GM18505 (cell line): ENCODE data around the gene GNB3.

ENCODE experiments used
- ATAC-seq: cut with Tn5 transposase; IDR thresholded peaks from one replicate; pipeline ENCODE4 v1.9.1; 2021; ENCODE audit not compliant: unreplicated experiment
- POLR2A ChIP-seq: IDR thresholded peaks from 4 replicates; pipeline ENCODE4 v1.6.1; 2011; ENCODE audit warnings: borderline replicate concordance; ENCODE audit not compliant: insufficient read depth, insufficient read length; ENCODE audit errors: extremely low read depth

The GNB3 gene

DNA sequence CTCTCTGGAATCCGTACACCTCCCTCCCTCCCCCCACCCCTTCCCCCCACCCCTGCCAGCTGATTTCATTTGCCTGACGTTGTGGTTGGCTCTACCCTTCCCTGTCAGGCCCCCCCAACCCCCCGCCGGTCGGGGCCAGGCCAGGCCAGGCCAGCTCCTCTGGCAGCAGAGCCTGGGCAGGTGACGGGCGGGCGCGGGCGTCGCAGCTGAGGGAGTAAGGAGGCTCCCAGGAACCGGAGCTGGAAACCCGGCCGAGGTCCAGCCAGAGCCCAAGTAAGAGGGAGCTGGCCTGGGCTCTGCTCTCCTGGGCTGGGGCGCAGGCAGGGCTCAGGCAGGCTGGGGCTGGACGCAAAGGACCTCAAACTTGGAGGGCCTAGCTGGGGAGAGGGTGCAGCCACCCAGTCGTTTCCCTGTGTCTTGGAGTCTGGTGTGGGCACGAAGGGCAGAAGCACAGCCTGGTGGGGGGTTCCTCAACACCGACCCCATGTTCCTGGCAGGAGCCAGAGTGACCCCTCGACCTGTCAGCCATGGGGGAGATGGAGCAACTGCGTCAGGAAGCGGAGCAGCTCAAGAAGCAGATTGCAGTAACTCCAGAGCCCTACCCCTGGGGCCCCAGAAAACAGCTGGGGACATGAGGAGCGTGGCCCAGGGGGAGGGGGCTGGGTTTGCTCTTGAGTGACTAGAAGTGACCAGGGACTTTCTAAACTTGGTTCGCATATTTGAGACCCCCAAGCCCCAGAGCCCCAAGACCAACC is at the start of gene GNB3:
TSS of gene GNB3 (plus strand) at position 165 of the 755 bp plus-strand sequence. CDS start at position 528, 363 bp downstream.
- no peak for TF ChIP-seq POLR2A
- ATAC-seq = no peak

DNA sequence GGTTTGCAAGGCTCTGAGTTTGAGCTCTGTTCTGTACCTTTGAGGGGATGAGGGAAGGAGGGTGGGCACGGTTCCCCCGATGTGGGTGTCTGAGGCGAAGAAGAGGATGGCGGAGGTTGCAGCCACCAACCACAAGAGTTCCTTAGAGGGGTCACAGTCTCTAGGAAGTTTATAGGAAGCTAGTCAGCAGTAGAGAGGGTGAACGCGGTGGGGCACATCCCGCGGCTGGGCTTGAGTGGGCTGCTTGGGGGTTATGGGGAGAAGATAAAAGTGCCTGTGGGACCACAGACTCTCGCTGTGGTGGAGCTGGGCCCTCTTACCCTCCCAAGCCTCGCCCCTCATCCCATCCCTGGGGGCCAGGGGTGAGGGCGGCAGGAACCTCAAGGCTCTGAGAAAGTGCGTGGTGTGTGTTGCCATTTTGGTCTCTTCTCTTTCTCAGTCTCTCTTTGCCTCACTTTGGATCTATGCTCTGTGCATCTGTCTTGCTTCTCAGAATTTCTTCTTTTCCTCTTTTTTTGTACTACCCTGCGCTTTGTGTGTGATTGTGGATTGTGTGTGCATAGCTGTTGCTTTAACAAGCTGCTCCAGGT is 48.7 kb upstream of the GNB3 start:
- no peak for TF ChIP-seq POLR2A
- no peak for ATAC-seq

DNA sequence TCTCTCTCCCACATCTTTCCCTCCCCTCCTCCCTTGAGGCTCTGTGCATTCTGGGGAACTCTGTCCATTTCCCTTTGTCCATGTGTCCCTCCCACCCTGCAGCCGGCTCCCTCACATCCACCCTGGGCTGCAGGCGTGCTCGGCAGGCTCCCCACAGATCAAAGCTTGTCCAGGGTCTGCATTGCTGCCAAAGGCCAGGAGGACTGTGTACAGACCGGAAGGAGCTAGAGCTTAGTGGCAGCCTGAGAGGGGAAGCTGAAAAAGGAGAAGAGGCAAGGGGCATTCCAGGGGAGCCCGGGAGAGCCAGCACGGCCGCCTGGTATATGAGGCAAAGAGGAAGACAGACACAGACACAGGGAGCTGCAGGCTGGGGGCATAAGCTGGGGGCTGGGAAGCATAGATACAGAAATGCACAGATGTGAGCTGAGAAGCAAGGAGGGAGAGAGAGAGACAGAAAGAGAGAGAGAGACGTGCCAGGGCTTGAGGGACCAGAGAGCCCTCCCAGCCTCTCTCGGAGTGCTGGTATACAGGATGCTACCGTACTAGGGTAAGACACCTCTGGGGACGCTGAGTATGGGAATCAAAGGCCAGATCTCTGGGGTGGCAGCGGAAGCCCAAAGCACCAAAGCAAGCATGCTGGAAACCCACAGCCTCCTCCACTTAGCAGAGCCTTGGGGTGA is 48.1 kb upstream of the GNB3 start:
- no peak for ATAC-seq
- no peak for TF ChIP-seq POLR2A

DNA sequence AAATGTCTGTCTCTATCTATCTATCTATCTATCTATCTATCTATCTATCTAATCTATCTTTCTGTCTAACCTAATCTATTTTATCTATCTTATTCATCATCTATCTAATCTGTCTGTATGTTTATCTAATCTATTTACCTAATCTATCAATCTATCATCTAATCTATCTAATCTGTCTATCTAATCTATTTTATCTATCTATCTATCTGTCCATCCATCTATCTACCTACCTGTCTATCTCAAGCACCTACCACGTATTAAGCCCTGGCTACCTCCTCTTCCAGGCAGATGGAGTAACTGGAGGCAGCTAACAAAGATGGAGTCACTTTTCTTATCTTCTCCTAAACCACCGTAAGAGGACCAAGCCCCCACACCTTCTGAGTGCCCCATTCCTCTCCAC is 45.6 kb upstream of the GNB3 start:
- no peak for ATAC-seq

DNA sequence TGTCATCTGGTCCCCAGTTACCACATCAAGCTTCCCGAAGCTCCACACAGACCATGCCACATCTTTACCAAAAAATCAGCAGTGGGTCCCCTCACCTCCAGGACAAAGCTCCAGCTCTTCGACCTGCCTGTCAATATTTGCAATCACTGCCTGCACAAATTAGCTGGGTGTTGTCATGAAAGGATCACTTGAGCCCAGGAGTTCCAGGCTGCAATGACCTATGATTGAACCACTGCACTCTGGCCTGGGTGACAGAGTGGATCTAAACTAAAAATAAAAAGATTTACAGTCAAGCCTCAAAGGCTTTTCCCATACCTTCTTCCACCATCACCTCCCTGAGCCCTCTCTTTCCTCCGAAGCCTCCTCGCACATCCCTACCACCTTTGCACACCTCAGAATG is 44.1 kb upstream of the GNB3 start:
- no peak for TF ChIP-seq POLR2A
- no peak for ATAC-seq

More for the DNA sequence above, 45.6 kb upstream of the GNB3 start:
- TF ChIP-seq POLR2A = no peak

DNA sequence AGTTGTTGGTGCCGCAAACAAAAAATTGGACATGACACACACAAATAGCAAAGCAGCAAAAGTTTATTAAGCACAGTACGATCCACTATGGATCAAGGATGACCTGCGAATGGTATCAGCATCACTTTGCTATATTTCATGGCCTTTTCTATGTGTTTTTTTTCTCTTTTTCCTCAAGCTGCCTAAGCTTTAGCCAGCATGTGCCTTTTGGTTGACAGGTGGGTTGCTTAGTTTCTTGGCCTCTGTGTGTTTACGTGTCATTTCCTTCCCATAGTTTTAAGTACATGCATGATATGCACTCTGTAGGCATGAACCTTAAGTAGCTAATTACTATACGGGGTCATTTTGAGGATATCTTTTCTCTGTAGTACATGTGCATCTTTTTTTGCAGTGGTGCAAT is 41.6 kb upstream of the GNB3 start:
- no peak for TF ChIP-seq POLR2A
- ATAC-seq = no peak

DNA sequence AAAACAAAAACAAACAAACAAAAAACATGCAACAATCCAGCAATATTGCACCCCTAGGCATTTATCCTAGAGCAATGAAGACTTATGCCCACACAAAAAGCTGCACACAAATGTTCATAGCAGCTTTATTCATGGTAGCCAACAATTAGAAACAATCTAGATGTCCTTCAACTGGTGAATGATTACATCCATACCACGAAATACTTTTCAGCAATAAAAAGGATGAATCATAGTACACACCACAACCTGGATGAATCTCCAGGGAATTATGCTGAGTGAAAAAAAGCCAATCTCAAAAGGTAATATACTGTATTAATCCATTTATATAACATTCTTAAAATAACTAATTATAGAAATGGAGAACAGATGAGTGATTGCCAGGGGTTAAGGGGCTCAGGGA is 33.6 kb upstream of the GNB3 start:
- no peak for ATAC-seq
- TF ChIP-seq POLR2A = no peak

DNA sequence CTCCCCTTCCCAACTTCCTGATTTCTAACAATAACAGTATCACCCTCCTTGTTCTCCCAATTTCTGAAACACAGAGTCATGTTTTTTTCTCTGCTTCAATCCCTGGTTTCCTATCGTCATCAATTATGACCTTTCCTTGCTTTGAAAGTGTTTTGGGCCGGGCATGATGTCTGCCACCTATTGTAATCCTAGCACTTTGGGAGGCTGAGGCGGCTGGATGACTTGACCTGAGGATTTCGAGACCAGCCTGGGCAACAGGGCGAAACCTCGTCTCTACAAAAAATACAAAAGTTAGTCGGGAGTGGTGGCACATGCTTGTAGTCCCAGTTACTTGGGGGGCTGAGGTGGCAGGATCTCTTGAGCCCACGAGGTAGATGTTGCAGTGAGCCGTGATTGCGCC is 31.7 kb upstream of the GNB3 start:
- no peak for TF ChIP-seq POLR2A
- ATAC-seq = no peak

DNA sequence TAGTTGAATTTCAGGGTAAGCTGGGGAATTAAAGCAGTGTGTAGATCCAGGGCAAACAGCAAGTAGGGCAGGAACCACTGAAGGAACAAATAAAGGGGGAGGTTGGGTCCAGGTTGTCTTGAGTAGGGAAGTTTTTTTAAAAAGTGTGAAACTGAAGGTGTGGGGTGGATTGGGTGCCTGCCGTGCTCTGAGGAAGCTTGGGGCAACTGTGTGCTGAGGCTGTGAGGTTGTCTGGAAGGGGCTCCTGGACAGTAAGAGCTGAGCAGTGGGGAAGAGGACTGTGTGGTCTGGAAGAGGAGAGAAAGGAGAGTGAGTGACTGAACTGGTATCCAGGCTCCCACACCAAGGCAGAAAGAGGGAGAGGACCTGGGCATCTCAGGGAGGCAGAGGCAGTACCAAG is 30.0 kb upstream of the GNB3 start:
- ATAC-seq = no peak
- TF ChIP-seq POLR2A = no peak

DNA sequence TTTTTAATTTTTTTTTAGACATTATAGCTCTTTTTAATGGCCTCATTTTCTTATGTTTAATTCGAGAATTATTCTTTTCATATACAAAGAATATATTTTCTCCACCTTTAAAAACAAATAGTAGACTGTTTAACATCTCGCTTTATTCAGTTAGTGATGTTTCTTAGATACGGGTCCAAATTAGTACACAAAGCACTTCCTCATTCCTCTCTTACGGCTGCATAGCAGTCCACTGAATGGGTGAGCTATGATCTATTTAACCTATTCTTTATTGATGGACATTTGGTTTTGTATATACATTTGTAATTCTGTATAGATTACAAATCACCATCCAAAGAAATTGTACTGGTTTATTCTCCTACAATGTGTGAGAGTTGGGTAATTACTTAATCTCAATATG is 27.4 kb upstream of the GNB3 start:
- ATAC-seq = no peak
- no peak for TF ChIP-seq POLR2A

DNA sequence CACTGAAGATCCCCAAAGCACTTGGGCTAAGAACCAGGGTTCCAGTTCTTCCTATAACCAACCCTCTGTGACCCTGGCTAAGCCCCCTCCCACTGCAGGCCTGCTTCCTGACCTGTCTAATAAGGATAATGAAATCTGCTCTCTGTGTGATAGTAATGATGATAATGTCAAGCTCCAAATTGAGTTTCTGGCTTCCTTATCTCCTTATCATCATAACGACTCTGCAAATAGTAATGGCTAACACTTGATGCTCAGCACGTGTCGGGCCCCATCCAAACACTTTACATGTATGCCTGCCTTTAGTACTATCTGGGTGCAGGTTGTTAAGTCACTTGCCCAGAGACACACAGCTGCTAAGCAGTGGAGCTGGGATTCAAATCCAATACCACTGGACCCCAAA is 24.1 kb upstream of the GNB3 start:
- no peak for ATAC-seq
- no peak for TF ChIP-seq POLR2A

DNA sequence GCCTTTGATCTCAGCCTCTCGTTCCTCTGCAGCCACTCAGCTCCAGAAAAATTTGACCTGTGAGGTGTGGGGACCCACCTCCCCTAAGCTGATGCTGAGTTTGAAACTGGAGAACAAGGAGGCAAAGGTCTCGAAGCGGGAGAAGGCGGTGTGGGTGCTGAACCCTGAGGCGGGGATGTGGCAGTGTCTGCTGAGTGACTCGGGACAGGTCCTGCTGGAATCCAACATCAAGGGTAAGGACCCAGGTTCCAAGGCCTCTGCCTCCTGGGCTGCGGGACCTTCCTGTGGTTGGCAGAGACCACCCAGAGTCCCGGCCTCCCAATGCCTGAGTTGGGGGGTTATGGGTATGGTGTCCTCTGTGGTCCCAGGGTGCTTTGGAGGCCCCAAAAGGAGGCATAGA is 23.6 kb upstream of the GNB3 start:
- TF ChIP-seq POLR2A = no peak
- ATAC-seq = no peak

DNA sequence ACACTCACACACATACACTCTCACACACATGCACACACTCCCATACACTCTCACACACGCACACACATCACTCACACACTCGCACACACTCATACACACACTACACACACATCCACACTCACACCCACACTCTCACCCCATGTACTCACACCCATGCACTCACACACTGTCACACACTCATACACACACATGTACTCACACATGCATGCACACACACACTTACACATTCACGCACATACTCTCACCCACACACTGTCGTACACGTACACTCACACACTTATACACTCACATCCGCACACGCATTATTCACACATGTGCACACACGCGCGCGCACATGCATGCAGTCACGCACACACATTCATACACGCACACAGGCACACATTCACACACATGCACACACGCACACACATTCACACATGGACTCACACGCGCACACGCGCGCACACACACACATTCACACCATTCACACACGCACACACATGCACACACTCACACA is 23.0 kb upstream of the GNB3 start:
- no peak for ATAC-seq
- no peak for TF ChIP-seq POLR2A

DNA sequence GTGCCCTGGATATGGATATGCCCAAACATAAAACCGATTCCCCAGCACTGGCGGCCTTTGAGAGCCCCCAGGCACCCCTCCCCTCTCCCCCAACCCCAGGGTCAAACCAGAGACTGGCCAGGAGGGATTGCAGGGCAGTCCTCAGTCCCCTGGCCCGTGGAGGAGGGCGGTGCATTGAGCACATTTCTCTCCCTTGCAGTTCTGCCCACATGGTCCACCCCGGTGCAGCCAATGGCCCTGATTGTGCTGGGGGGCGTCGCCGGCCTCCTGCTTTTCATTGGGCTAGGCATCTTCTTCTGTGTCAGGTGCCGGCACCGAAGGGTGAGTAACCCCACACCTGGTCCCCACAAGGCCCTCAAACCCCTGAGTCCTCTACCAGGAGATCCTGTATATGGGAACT is 22.5 kb upstream of the GNB3 start:
- TF ChIP-seq POLR2A = no peak
- ATAC-seq = no peak
